H9 (cell line): Measurements from ENCODE around the gene GRIA4. TPM values are rescaled to one million over a fixed set of nuclear protein-coding genes. Genes with fewer than 3 reads are reported as not detected.
A peak's percentile ranks its signal among the peaks of the same experiment; 100 is the strongest.

Experiments used
- DNase-seq: peaks from one replicate; pipeline ENCODE4 v3.0.0-alpha.2; 2017
- H2AFZ ChIP-seq: one replicate; pipeline ENCODE4 v1.6.1; 2013; ENCODE audit warnings: mild to moderate bottlenecking, low read length, control low read depth, moderate library complexity
- H2AK5ac ChIP-seq: 2 replicates; pipeline ENCODE4 v1.6.1; 2013; ENCODE audit warnings: low read length, control low read depth, mixed read lengths; ENCODE audit not compliant: insufficient read length
- H2BK120ac ChIP-seq: one replicate; pipeline ENCODE4 v1.6.1; 2013; ENCODE audit warnings: low read depth, mild to moderate bottlenecking, low read length, control low read depth, inconsistent platforms; ENCODE audit not compliant: poor library complexity, severe bottlenecking
- H2BK12ac ChIP-seq: 2 replicates; pipeline ENCODE4 v1.6.1; 2013; ENCODE audit warnings: low read length, control low read depth, mixed read lengths, low read depth; ENCODE audit not compliant: insufficient read length
- H2BK15ac ChIP-seq: 2 replicates; pipeline ENCODE4 v1.6.1; 2013; ENCODE audit warnings: low read depth, low read length, control low read depth
- H2BK20ac ChIP-seq: one replicate; pipeline ENCODE4 v1.6.1; 2013; ENCODE audit warnings: low read depth, mild to moderate bottlenecking, low read length, control low read depth, inconsistent platforms; ENCODE audit not compliant: poor library complexity, severe bottlenecking
- H2BK5ac ChIP-seq: 2 replicates; pipeline ENCODE4 v1.6.1; 2013; ENCODE audit warnings: low read length, control low read depth, mixed read lengths; ENCODE audit not compliant: insufficient read length
- H3K14ac ChIP-seq: 2 replicates; pipeline ENCODE4 v1.6.1; 2013; ENCODE audit warnings: low read length, control low read depth; ENCODE audit not compliant: insufficient read depth
- H3K18ac ChIP-seq: 2 replicates; pipeline ENCODE4 v1.6.1; 2013; ENCODE audit warnings: low read depth, mild to moderate bottlenecking, mixed read lengths, low read length, control low read depth; ENCODE audit not compliant: insufficient read length
- H3K23ac ChIP-seq: 2 replicates; pipeline ENCODE4 v1.6.1; 2013; ENCODE audit warnings: low read length, control low read depth, mixed read lengths, low read depth; ENCODE audit not compliant: insufficient read length
- H3K23me2 ChIP-seq: 2 replicates; pipeline ENCODE4 v1.6.1; 2013; ENCODE audit warnings: low read depth, mild to moderate bottlenecking, mixed read lengths, low read length, control low read depth; ENCODE audit not compliant: insufficient read length, poor library complexity, severe bottlenecking
- H3K27ac ChIP-seq: 2 replicates; pipeline ENCODE4 v1.5.1; 2013; ENCODE audit warnings: low read length, control low read depth, mixed read lengths, low read depth; ENCODE audit not compliant: insufficient read length
- H3K27me3 ChIP-seq: 2 replicates; pipeline ENCODE4 v1.6.1; 2013; ENCODE audit warnings: low read length, control low read depth, inconsistent platforms; ENCODE audit not compliant: insufficient read depth
- H3K4ac ChIP-seq: 2 replicates; pipeline ENCODE4 v1.6.1; 2013; ENCODE audit warnings: low read depth, mild to moderate bottlenecking, control low read depth, inconsistent platforms, low read length, moderate library complexity
- H3K4me1 ChIP-seq: 2 replicates; pipeline ENCODE4 v1.6.1; 2013; ENCODE audit warnings: low read length, control low read depth, inconsistent platforms; ENCODE audit not compliant: insufficient read depth
- H3K4me2 ChIP-seq: 2 replicates; pipeline ENCODE4 v1.6.1; 2013; ENCODE audit warnings: low read length, control low read depth, mixed read lengths; ENCODE audit not compliant: insufficient read length, insufficient read depth
- H3K56ac ChIP-seq: 2 replicates; pipeline ENCODE4 v1.6.1; 2013; ENCODE audit warnings: low read depth, mild to moderate bottlenecking, mixed read lengths, low read length, control low read depth; ENCODE audit not compliant: insufficient read length
- H3K79me1 ChIP-seq: 2 replicates; pipeline ENCODE4 v1.6.1; 2013; ENCODE audit warnings: low read depth, mild to moderate bottlenecking, moderate library complexity, low read length, control low read depth, inconsistent platforms; ENCODE audit not compliant: insufficient read depth, poor library complexity, severe bottlenecking
- H3K79me2 ChIP-seq: 2 replicates; pipeline ENCODE4 v1.6.1; 2013; ENCODE audit warnings: low read length, control low read depth, inconsistent platforms; ENCODE audit not compliant: insufficient read depth
- H3K9ac ChIP-seq: 2 replicates; pipeline ENCODE4 v1.6.1; 2013; ENCODE audit warnings: low read length, control low read depth, mixed read lengths; ENCODE audit not compliant: insufficient read length; ENCODE audit errors: extremely low read depth
- H3K9me3 ChIP-seq: one replicate; pipeline ENCODE4 v1.6.1; 2013; ENCODE audit warnings: low read depth, low read length, inconsistent platforms; ENCODE audit not compliant: control insufficient read depth
- H3T11ph ChIP-seq: one replicate; pipeline ENCODE4 v1.6.1; 2013; ENCODE audit warnings: mild to moderate bottlenecking, low read length, control low read depth, inconsistent platforms
- H4K20me1 ChIP-seq: one replicate; pipeline ENCODE4 v1.6.1; 2013; ENCODE audit not compliant: control insufficient read depth, insufficient read length, insufficient read depth
- H4K5ac ChIP-seq: 2 replicates; pipeline ENCODE4 v1.6.1; 2013; ENCODE audit warnings: low read depth, mild to moderate bottlenecking, mixed read lengths, low read length, control low read depth; ENCODE audit not compliant: insufficient read length
- H4K8ac ChIP-seq: replicated peaks from 2 replicates; pipeline ENCODE4 v1.6.1; 2013; ENCODE audit warnings: low read length, control low read depth, mixed read lengths, low read depth; ENCODE audit not compliant: insufficient read length
- H4K91ac ChIP-seq: 2 replicates; pipeline ENCODE4 v1.6.1; 2013; ENCODE audit warnings: low read depth, mild to moderate bottlenecking, moderate library complexity, mixed read lengths, low read length, control low read depth; ENCODE audit not compliant: insufficient read length
- H3K27ac Mint-ChIP-seq, 3 experiments: 2 replicates in 2 of 3; 3 replicates in 1 of 3; pipeline ENCODE4 v1.8.0; 2020 to 2021; ENCODE audit warnings: mixed read lengths in 3 of 3, mild to moderate bottlenecking in 1 of 3, moderate library complexity in 1 of 3
- H3K27me3 Mint-ChIP-seq: 2 replicates; pipeline ENCODE4 v1.8.0; 2021; ENCODE audit warnings: low read depth, mild to moderate bottlenecking, moderate library complexity, mixed read lengths
- H3K36me3 Mint-ChIP-seq, 3 experiments: 2 replicates in 2 of 3; 3 replicates in 1 of 3; pipeline ENCODE4 v1.8.0; 2020 to 2021; ENCODE audit warnings: low read depth in 3 of 3, mixed read lengths in 3 of 3; ENCODE audit not compliant: insufficient read depth in 1 of 3
- H3K4me1 Mint-ChIP-seq, 2 experiments: 2 replicates each; pipeline ENCODE4 v1.8.0; 2020; ENCODE audit warnings: mixed read lengths in 2 of 2
- H3K4me3 Mint-ChIP-seq, 2 experiments: 2 replicates in 1 of 2; 3 replicates in 1 of 2; pipeline ENCODE4 v1.8.0; 2020 to 2021; ENCODE audit warnings: mild to moderate bottlenecking in 2 of 2, mixed read lengths in 2 of 2, moderate library complexity in 1 of 2
- H3K9me3 Mint-ChIP-seq, 2 experiments: 2 replicates in 1 of 2; 3 replicates in 1 of 2; pipeline ENCODE4 v1.8.0; 2020; ENCODE audit warnings: mild to moderate bottlenecking in 2 of 2, mixed read lengths in 2 of 2, moderate library complexity in 1 of 2
- WGBS: extraction: QIAGEN DNeasy Blood & Tissue Kit; methylation state at CpG from one replicate; pipeline ENCODE4 v1.1.7; 2013; ENCODE audit warnings: missing lambda C conversion rate, low lambda C conversion rate, mixed read lengths; ENCODE audit not compliant: insufficient read length; ENCODE audit errors: extremely low coverage; 5-methylcytosine and 5-hydroxymethylcytosine counted together
- total RNA-seq: library from RNA; stranded (reverse); gene quantifications from 2 replicates; pipeline ENCODE4 v1.2.1, GENCODE V29; 2021
- TF ChIP-seq, protein P1 (sequence below): fragments of 200-600 bp; sonication (generic); conservative IDR thresholded peaks from 3 replicates; pipeline ENCODE4 v1.8.0; 2021; ENCODE audit warnings: antibody characterized with exemption, mild to moderate bottlenecking

The GRIA4 gene
- total RNA-seq, 1 experiment from 2014 or later = 0.83 TPM

DNA sequence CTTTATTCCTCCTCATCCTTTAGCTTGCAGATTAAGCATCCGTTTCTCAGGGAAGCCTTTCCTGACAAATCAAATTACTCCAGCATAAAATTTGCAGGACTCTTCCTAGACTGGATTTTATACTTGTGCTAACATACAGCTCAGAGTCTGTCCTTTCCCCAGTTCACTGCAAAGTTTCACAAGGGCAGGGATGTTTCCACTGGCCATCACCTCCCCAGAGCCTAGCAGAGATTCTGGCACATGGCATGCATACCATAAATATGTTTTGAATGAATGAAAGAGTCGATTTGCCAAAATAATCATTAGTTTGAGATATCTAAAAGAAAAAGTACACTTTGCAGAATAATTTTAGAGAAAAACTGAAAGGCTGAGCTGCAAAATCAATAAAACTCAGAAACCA lies 401.6 kb downstream of the GRIA4 start:
- TF ChIP-seq, protein P1, sequence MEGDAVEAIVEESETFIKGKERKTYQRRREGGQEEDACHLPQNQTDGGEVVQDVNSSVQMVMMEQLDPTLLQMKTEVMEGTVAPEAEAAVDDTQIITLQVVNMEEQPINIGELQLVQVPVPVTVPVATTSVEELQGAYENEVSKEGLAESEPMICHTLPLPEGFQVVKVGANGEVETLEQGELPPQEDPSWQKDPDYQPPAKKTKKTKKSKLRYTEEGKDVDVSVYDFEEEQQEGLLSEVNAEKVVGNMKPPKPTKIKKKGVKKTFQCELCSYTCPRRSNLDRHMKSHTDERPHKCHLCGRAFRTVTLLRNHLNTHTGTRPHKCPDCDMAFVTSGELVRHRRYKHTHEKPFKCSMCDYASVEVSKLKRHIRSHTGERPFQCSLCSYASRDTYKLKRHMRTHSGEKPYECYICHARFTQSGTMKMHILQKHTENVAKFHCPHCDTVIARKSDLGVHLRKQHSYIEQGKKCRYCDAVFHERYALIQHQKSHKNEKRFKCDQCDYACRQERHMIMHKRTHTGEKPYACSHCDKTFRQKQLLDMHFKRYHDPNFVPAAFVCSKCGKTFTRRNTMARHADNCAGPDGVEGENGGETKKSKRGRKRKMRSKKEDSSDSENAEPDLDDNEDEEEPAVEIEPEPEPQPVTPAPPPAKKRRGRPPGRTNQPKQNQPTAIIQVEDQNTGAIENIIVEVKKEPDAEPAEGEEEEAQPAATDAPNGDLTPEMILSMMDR = no peak
- peaks cover 7% of the 10 kb centered on the region for H3K79me1 ChIP-seq
- H3K4me2 ChIP-seq = no peak overlapping the region
- H3K18ac ChIP-seq = no peak overlapping the region
- no peaks in the 10 kb centered on the region for H3K27me3 ChIP-seq
- H3K9ac ChIP-seq = no peak overlapping the region
- no peak overlapping the region for H2BK20ac ChIP-seq
- H3K4me3 Mint-ChIP-seq = no peak overlapping the region
- H3K14ac ChIP-seq = no peak overlapping the region
- WGBS = no CpG with 5 or more reads among the region's 2 CpGs
- H3K4me1 Mint-ChIP-seq = peaks cover 21 to 28% of the 10 kb centered on the region in 2 experiments
- H3K79me2 ChIP-seq = peaks cover 5% of the 10 kb centered on the region; the same call in 1 of the 2 replicates
- no peak overlapping the region for H4K8ac ChIP-seq
- H2AFZ ChIP-seq = no peak overlapping the region
- H3K9me3 Mint-ChIP-seq = peaks cover 3 to 5% of the 10 kb centered on the region in 2 experiments; a peak in 4 of 5 replicates
- no peak overlapping the region for H3K27ac ChIP-seq
- no peak overlapping the region for H3T11ph ChIP-seq
- H4K20me1 ChIP-seq = no peaks in the 10 kb centered on the region
- H4K5ac ChIP-seq = no peak overlapping the region
- no peak for DNase-seq
- no peak overlapping the region for H2BK12ac ChIP-seq
- H3K27ac Mint-ChIP-seq = peak overlapping the region in 1 of 3 experiments; percentile 21; a peak in 2 of 7 replicates
- peaks cover 44 to 48% (median 46%) of the 10 kb centered on the region in 3 experiments for H3K36me3 Mint-ChIP-seq
- H2BK15ac ChIP-seq = no peak overlapping the region
- H2BK120ac ChIP-seq = no peak overlapping the region
- no peak overlapping the region for H2AK5ac ChIP-seq
- H3K56ac ChIP-seq = no peak overlapping the region
- H3K4me1 ChIP-seq = peaks cover 4% of the 10 kb centered on the region; the same call in 1 of the 2 replicates
- no peaks in the 10 kb centered on the region for H3K23me2 ChIP-seq
- no peak overlapping the region for H3K23ac ChIP-seq
- H4K91ac ChIP-seq = no peak overlapping the region
- no peaks in the 10 kb centered on the region for H3K9me3 ChIP-seq
- no peak overlapping the region for H2BK5ac ChIP-seq
- H3K27me3 Mint-ChIP-seq = no peaks in the 10 kb centered on the region
- H3K4ac ChIP-seq = no peak overlapping the region
